PC-9 (cell line): ENCODE data around the gene PARP12. TPM values are rescaled to one million over a fixed set of nuclear protein-coding genes. Genes with fewer than 3 reads are reported as not detected.

Experiments used
- BruUV-seq: library from RNA; stranded (reverse); fragments of 400-500 nt; replicated peaks from 2 replicates; lab custom pipeline; 2021; lab: Mats Ljungman, UMichigan
- CTCF ChIA-PET: fragments of 300-600 bp; sonication (Branson Sonifier 250); formaldehyde crosslinking; loops from one replicate; lab custom pipeline; 2022; ENCODE audit warnings: antibody characterized with exemption; lab: Charles Lee
- POLR2A ChIA-PET: fragments of 300-600 bp; sonication (Branson Sonifier 250); formaldehyde crosslinking; loops from one replicate; lab custom pipeline; 2022; ENCODE audit warnings: antibody characterized with exemption; ENCODE audit not compliant: unreplicated experiment; lab: Charles Lee
- DNase-seq, 2 experiments: peaks; one replicate each; pipeline versions ENCODE4 v3.0.0 to v3.0.0-alpha.2; 2015 to 2022; ENCODE audit warnings: mixed read lengths in 1 of 2
- H2AFZ ChIP-seq: fragments of 200-600 bp; sonication (generic); 2 replicates; pipeline ENCODE4 v1.8.1; 2017; ENCODE audit warnings: antibody characterized with exemption
- H3F3A ChIP-seq: fragments of 200-600 bp; sonication (generic); 2 replicates; pipeline ENCODE4 v1.8.1; 2017; ENCODE audit warnings: antibody characterized with exemption, mild to moderate bottlenecking, low read depth; ENCODE audit not compliant: insufficient read depth
- H3K27ac ChIP-seq: fragments of 200-600 bp; sonication (generic); 2 replicates; pipeline ENCODE4 v1.6.1; 2016; ENCODE audit warnings: mixed run types
- H3K27me3 ChIP-seq: fragments of 200-600 bp; sonication (generic); 2 replicates; pipeline ENCODE4 v1.6.1; 2016; ENCODE audit warnings: low read depth, mixed run types; ENCODE audit not compliant: insufficient read depth
- H3K36me3 ChIP-seq: fragments of 200-600 bp; sonication (generic); 2 replicates; pipeline ENCODE4 v1.6.1; 2016; ENCODE audit warnings: low read depth, mixed run types
- H3K4me1 ChIP-seq: fragments of 200-600 bp; sonication (generic); replicated peaks from 2 replicates; pipeline ENCODE4 v1.6.1; 2016; ENCODE audit warnings: mixed run types; ENCODE audit not compliant: insufficient read depth
- H3K4me2 ChIP-seq: fragments of 200-600 bp; sonication (generic); 2 replicates; pipeline ENCODE4 v1.6.1; 2017; ENCODE audit warnings: mixed run types
- H3K4me3 ChIP-seq: fragments of 200-600 bp; sonication (generic); 2 replicates; pipeline ENCODE4 v1.6.1; 2016; ENCODE audit warnings: mixed run types
- H3K79me2 ChIP-seq: fragments of 200-600 bp; sonication (generic); 2 replicates; pipeline ENCODE4 v1.6.1; 2017; ENCODE audit warnings: low read depth, mixed run types
- H3K9me2 ChIP-seq: fragments of 200-600 bp; sonication (generic); 2 replicates; pipeline ENCODE4 v1.8.1; 2017; ENCODE audit warnings: mild to moderate bottlenecking; ENCODE audit not compliant: insufficient read depth
- H3K9me3 ChIP-seq: fragments of 200-600 bp; sonication (generic); 2 replicates; pipeline ENCODE4 v1.8.1; 2016; ENCODE audit warnings: low read depth; ENCODE audit not compliant: insufficient read depth
- H4K20me1 ChIP-seq: fragments of 200-600 bp; sonication (generic); 2 replicates; pipeline ENCODE4 v1.8.1; 2017; ENCODE audit not compliant: insufficient read depth
- EZH2 ChIP-seq: fragments of 200-600 bp; sonication (generic); IDR thresholded peaks from 2 replicates; pipeline ENCODE4 v1.8.0; 2017; ENCODE audit warnings: antibody characterized with exemption, low read depth
- intact Hi-C: fragments of 100-400 bp; cut with micrococcal nuclease; formaldehyde crosslinking; loops from one replicate; pipeline ENCODE4 v1.10.0; 2022; ENCODE audit not compliant: unreplicated experiment
- total RNA-seq: library from RNA; stranded (reverse); gene quantifications from 2 replicates; pipeline ENCODE4 v1.2.3, GENCODE V29; 2021
- TF ChIP-seq, protein P1 (sequence below): fragments of 200-600 bp; sonication (generic); conservative IDR thresholded peaks from 2 replicates; pipeline ENCODE4 v1.6.1; 2017; ENCODE audit warnings: mixed run types, antibody characterized with exemption, mild to moderate bottlenecking, moderate library complexity

Gene PARP12
- total RNA-seq, 1 experiment from 2014 or later, result 32.4 TPM

DNA sequence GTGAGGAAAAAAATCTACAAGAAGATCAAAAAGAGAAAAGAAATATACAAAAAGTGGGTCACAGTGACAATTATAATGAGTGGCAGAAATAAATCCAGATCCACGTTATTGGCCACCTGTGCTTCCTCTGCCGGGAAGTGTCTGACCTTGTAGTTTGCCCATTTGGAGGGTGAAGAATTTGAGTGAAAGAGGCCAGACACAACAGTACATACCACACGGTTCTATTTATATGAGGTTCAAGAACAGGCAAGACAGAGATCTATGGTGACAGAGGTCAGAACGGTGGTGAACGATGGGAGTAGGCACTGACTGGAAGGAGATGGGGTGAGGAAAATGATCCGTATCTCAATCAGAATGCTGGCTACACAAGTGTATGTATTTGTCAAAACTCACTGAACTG, 17.1 kb downstream of the PARP12 start:
- Histone ChIP-seq H3K79me2 (no peaks in the 10 kb centered on the region), H3K36me3 (0 out of 2 replicates have a peak, but pooled peaks cover 3% of the 10 kb centered on the region), H2AFZ (no peak overlapping the region), H3K9me3 (no peaks in the 10 kb centered on the region), H3K9me2 (no peaks in the 10 kb centered on the region), H3K27me3 (no peaks in the 10 kb centered on the region), H3K27ac (no peak overlapping the region), H3K4me2 (no peak overlapping the region), H3K4me1 (peaks cover 12% of the 10 kb centered on the region), H3F3A (0 out of 2 replicates have a peak, but pooled peaks cover 10% of the 10 kb centered on the region), H4K20me1 (no peaks in the 10 kb centered on the region), H3K4me3 (no peak overlapping the region)
- no TSS peak for BruUV-seq
- intact Hi-C loops, result no loop called here
- no peak for TF ChIP-seq EZH2
- TF ChIP-seq, protein P1, sequence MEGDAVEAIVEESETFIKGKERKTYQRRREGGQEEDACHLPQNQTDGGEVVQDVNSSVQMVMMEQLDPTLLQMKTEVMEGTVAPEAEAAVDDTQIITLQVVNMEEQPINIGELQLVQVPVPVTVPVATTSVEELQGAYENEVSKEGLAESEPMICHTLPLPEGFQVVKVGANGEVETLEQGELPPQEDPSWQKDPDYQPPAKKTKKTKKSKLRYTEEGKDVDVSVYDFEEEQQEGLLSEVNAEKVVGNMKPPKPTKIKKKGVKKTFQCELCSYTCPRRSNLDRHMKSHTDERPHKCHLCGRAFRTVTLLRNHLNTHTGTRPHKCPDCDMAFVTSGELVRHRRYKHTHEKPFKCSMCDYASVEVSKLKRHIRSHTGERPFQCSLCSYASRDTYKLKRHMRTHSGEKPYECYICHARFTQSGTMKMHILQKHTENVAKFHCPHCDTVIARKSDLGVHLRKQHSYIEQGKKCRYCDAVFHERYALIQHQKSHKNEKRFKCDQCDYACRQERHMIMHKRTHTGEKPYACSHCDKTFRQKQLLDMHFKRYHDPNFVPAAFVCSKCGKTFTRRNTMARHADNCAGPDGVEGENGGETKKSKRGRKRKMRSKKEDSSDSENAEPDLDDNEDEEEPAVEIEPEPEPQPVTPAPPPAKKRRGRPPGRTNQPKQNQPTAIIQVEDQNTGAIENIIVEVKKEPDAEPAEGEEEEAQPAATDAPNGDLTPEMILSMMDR, result no peak
- CTCF ChIA-PET, result no interaction called here
- POLR2A ChIA-PET, result no interaction called here
- DNase-seq, result no peak

DNA sequence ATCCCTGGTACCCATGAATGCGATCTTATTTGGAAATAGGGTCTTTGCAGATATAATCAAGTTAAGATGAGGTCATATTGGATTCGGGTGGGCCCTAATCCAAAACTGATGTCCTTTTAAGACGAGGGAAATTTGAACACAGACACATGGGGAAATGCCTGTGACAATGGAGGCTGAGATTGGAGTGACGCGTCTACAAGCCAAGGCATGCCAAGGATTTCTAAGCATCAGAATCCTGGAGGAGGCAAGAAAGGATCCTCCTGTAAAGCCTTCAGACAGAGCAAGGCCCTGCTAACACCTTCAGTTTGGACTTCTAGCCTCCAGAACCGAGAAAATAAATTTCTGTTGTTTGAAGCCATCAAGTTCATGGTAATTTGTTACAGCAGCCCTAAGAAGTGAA, 18.5 kb downstream of the PARP12 start:
- H3K4me2 ChIP-seq, result no peak overlapping the region
- ChIA-PET CTCF (no interaction called here), POLR2A (no interaction called here)
- 0 out of 2 replicates have a peak, but pooled peaks cover 3% of the 10 kb centered on the region for H3F3A ChIP-seq
- peaks cover 5% of the 10 kb centered on the region for H3K4me1 ChIP-seq
- no peaks in the 10 kb centered on the region for H3K27me3 ChIP-seq
- intact Hi-C loops, result no loop called here
- no peaks in the 10 kb centered on the region for H3K79me2 ChIP-seq
- BruUV-seq, result no TSS peak
- no peak overlapping the region for H3K27ac ChIP-seq
- no peak overlapping the region for H2AFZ ChIP-seq
- H3K36me3 ChIP-seq, result 0 out of 2 replicates have a peak, but pooled peaks cover 3% of the 10 kb centered on the region
- DNase-seq, result no peak
- TF ChIP-seq, protein P1, result no peak
- no peak for TF ChIP-seq EZH2
- H3K9me3 ChIP-seq, result no peaks in the 10 kb centered on the region
- no peaks in the 10 kb centered on the region for H4K20me1 ChIP-seq
- H3K9me2 ChIP-seq, result no peaks in the 10 kb centered on the region
- no peak overlapping the region for H3K4me3 ChIP-seq

DNA sequence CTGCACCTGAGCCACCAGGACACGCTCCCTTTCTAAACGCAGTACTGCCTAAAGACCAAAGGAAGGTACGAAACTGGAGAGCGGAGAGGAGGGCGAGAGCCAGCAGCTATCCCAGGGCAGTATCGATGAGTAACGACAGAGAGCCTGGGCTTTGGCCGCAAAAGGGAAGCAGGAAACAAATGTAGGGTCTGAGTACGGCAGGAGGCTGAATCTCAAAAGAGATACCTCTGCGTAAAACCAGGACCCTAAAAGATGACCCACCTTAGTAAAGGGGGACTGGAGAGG, 20.4 kb downstream of the PARP12 start:
- ChIA-PET POLR2A (no interaction called here), CTCF (no interaction called here)
- BruUV-seq, result no TSS peak
- Histone ChIP-seq H3K27me3 (no peaks in the 10 kb centered on the region), H3K9me3 (no peaks in the 10 kb centered on the region), H4K20me1 (no peaks in the 10 kb centered on the region), H3K9me2 (no peaks in the 10 kb centered on the region), H3K79me2 (no peaks in the 10 kb centered on the region), H3K4me2 (no peak overlapping the region), H3F3A (no peaks in the 10 kb centered on the region), H3K4me3 (no peak overlapping the region), H2AFZ (no peak overlapping the region), H3K4me1 (no peaks in the 10 kb centered on the region), H3K36me3 (0 out of 2 replicates have a peak, but pooled peaks cover 3% of the 10 kb centered on the region), H3K27ac (no peak overlapping the region)
- TF ChIP-seq, protein P1, result no peak
- no peak for TF ChIP-seq EZH2
- intact Hi-C loops, result no loop called here
- no peak for DNase-seq
